WTC11 (cell line): ENCODE results near the gene ALDOB. TPM values are rescaled to one million over a fixed set of nuclear protein-coding genes. Genes with fewer than 3 reads are reported as not detected.

Experiments
- ATAC-seq: fragments of 200-7000 bp; cut with Tn5 transposase; 2 replicates; pipeline ENCODE4 v1.10.0; 2021; ENCODE audit warnings: mild to moderate bottlenecking, moderate library complexity
- CTCF ChIA-PET: fragments of 300-600 bp; sonication (Branson Sonifier 250); formaldehyde crosslinking; loops from one replicate; lab custom pipeline; 2021; ENCODE audit warnings: antibody characterized with exemption; lab: Charles Lee
- POLR2A ChIA-PET: fragments of 350-600 bp; sonication (Branson Sonifier 250); formaldehyde crosslinking; loops from one replicate; lab custom pipeline; 2021; ENCODE audit warnings: antibody characterized with exemption; lab: Charles Lee
- DNase-seq: peaks from one replicate; pipeline ENCODE4 v3.0.0; 2021; ENCODE audit warnings: low spot score
- H3K27ac Mint-ChIP-seq: 2 replicates; pipeline ENCODE4 v1.8.0; 2021; ENCODE audit warnings: mixed read lengths
- H3K27me3 Mint-ChIP-seq: 2 replicates; pipeline ENCODE4 v1.8.0; 2021; ENCODE audit warnings: low read depth, mild to moderate bottlenecking, moderate library complexity, mixed read lengths
- H3K36me3 Mint-ChIP-seq: 2 replicates; pipeline ENCODE4 v1.8.0; 2021; ENCODE audit warnings: mixed read lengths
- H3K4me1 Mint-ChIP-seq: 2 replicates; pipeline ENCODE4 v1.8.0; 2022; ENCODE audit warnings: mixed read lengths
- H3K4me3 Mint-ChIP-seq: 2 replicates; pipeline ENCODE4 v1.8.0; 2021; ENCODE audit warnings: mild to moderate bottlenecking, moderate library complexity, mixed read lengths
- H3K9me3 Mint-ChIP-seq: 2 replicates; pipeline ENCODE4 v1.8.0; 2021; ENCODE audit warnings: mixed read lengths
- AR ChIP-seq: fragments of 250-450 bp; sonication (Bioruptor Pico); IDR thresholded peaks from 2 replicates; pipeline ENCODE4 v1.9.0; 2021; ENCODE audit warnings: mild to moderate bottlenecking
- CBFB ChIP-seq: sonication (generic); formaldehyde crosslinking; IDR thresholded peaks from 2 replicates; pipeline ENCODE4 v1.8.1; 2022; ENCODE audit warnings: mild to moderate bottlenecking, low read depth, missing genetic modification reagents
- CREM ChIP-seq: sonication (generic); formaldehyde crosslinking; IDR thresholded peaks from 2 replicates; pipeline ENCODE4 v1.8.1; 2022; ENCODE audit warnings: mild to moderate bottlenecking, missing genetic modification reagents, moderate library complexity
- GRHL2 ChIP-seq: fragments of 250-450 bp; sonication (Bioruptor Pico); IDR thresholded peaks from 2 replicates; pipeline ENCODE4 v1.8.0; 2022; ENCODE audit warnings: mild to moderate bottlenecking, moderate library complexity; ENCODE audit not compliant: insufficient replicate concordance, severe bottlenecking
- JAZF1 ChIP-seq: fragments of 250-450 bp; sonication (Bioruptor Pico); IDR thresholded peaks from 2 replicates; pipeline ENCODE4 v1.9.0; 2021; ENCODE audit warnings: moderate library complexity, mild to moderate bottlenecking, inconsistent platforms
- MLX ChIP-seq: sonication (generic); formaldehyde crosslinking; IDR thresholded peaks from 2 replicates; pipeline ENCODE4 v1.8.1; 2023; ENCODE audit warnings: mild to moderate bottlenecking, missing genetic modification reagents, moderate library complexity
- NR1H2 ChIP-seq: sonication (generic); formaldehyde crosslinking; IDR thresholded peaks from 2 replicates; pipeline ENCODE4 v1.9.0; 2021; ENCODE audit warnings: mild to moderate bottlenecking, moderate library complexity, missing genetic modification reagents
- NR2C2 ChIP-seq: sonication (generic); formaldehyde crosslinking; IDR thresholded peaks from 2 replicates; pipeline ENCODE4 v1.8.0; 2022; ENCODE audit warnings: mild to moderate bottlenecking, missing genetic modification reagents
- PRRX2 ChIP-seq: fragments of 250-450 bp; sonication (Bioruptor Pico); IDR thresholded peaks from 2 replicates; pipeline ENCODE4 v1.8.0; 2021; ENCODE audit warnings: mild to moderate bottlenecking
- SOX15 ChIP-seq: fragments of 250-450 bp; sonication (Bioruptor Pico); IDR thresholded peaks from 2 replicates; pipeline ENCODE4 v1.9.0; 2021; ENCODE audit warnings: mild to moderate bottlenecking
- SP1 ChIP-seq: sonication (generic); formaldehyde crosslinking; conservative IDR thresholded peaks from 2 replicates; pipeline ENCODE4 v1.8.1; 2022; ENCODE audit warnings: missing genetic modification reagents
- TP53 ChIP-seq: sonication (generic); formaldehyde crosslinking; IDR thresholded peaks from 2 replicates; pipeline ENCODE4 v1.8.1; 2023; ENCODE audit warnings: mild to moderate bottlenecking, missing genetic modification reagents
- ZNF317 ChIP-seq: sonication (generic); formaldehyde crosslinking; IDR thresholded peaks from 2 replicates; pipeline ENCODE4 v1.8.1; 2023; ENCODE audit warnings: low read depth, mild to moderate bottlenecking, moderate library complexity, missing genetic modification reagents, borderline replicate concordance
- total RNA-seq: library from RNA; stranded (reverse); gene quantifications from 3 replicates; pipeline ENCODE4 v1.2.3, GENCODE V29; 2021
- TF ChIP-seq, protein P1 (sequence below): sonication (generic); formaldehyde crosslinking; IDR thresholded peaks from 2 replicates; pipeline ENCODE4 v1.8.1; 2022; ENCODE audit warnings: low read depth, missing genetic modification reagents, borderline replicate concordance
- TF ChIP-seq, protein P2 (sequence below): fragments of 200-600 bp; IDR thresholded peaks from 2 replicates; pipeline ENCODE4 v1.8.0; 2022; ENCODE audit warnings: antibody characterized with exemption
- TF ChIP-seq, protein P3 (sequence below): sonication (generic); formaldehyde crosslinking; conservative IDR thresholded peaks from 2 replicates; pipeline ENCODE4 v1.8.1; 2022; ENCODE audit warnings: mild to moderate bottlenecking, missing genetic modification reagents
- TF ChIP-seq, protein P4 (sequence below): sonication (generic); formaldehyde crosslinking; IDR thresholded peaks from 2 replicates; pipeline ENCODE4 v1.8.1; 2022; ENCODE audit warnings: mild to moderate bottlenecking, moderate library complexity, missing genetic modification reagents
- TF ChIP-seq, protein P5 (sequence below): sonication (generic); formaldehyde crosslinking; IDR thresholded peaks from 2 replicates; pipeline ENCODE4 v1.8.1; 2023; ENCODE audit warnings: mild to moderate bottlenecking, moderate library complexity, missing genetic modification reagents
- TF ChIP-seq, protein P6 (sequence below): sonication (generic); formaldehyde crosslinking; IDR thresholded peaks from 2 replicates; pipeline ENCODE4 v1.8.0; 2023; ENCODE audit warnings: missing genetic modification reagents
- TF ChIP-seq, protein P7 (sequence below): sonication (generic); formaldehyde crosslinking; IDR thresholded peaks from 2 replicates; pipeline ENCODE4 v1.8.1; 2022; ENCODE audit warnings: low read depth, mild to moderate bottlenecking, moderate library complexity, missing genetic modification reagents, borderline replicate concordance

ALDOB gene
- total RNA-seq, 1 experiment from 2014 or later: 0.94 TPM

- TF ChIP-seq JAZF1 (CRISPR knock-in tag) (no peak), TP53 (no peak), CBFB (CRISPR knock-in tag) (no peak), ZNF317 (no peak), SOX15 (CRISPR knock-in tag) (no peak), GRHL2 (CRISPR knock-in tag) (no peak), NR2C2 (no peak), AR (CRISPR knock-in tag) (no peak), MLX (no peak), NR1H2 (CRISPR knock-in tag) (no peak), SP1 (CRISPR knock-in tag) (no peak), CREM (CRISPR knock-in tag) (no peak), PRRX2 (CRISPR knock-in tag) (no peak)
- TF ChIP-seq, protein P1, sequence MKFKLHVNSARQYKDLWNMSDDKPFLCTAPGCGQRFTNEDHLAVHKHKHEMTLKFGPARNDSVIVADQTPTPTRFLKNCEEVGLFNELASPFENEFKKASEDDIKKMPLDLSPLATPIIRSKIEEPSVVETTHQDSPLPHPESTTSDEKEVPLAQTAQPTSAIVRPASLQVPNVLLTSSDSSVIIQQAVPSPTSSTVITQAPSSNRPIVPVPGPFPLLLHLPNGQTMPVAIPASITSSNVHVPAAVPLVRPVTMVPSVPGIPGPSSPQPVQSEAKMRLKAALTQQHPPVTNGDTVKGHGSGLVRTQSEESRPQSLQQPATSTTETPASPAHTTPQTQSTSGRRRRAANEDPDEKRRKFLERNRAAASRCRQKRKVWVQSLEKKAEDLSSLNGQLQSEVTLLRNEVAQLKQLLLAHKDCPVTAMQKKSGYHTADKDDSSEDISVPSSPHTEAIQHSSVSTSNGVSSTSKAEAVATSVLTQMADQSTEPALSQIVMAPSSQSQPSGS: no peak
- TF ChIP-seq, protein P2, sequence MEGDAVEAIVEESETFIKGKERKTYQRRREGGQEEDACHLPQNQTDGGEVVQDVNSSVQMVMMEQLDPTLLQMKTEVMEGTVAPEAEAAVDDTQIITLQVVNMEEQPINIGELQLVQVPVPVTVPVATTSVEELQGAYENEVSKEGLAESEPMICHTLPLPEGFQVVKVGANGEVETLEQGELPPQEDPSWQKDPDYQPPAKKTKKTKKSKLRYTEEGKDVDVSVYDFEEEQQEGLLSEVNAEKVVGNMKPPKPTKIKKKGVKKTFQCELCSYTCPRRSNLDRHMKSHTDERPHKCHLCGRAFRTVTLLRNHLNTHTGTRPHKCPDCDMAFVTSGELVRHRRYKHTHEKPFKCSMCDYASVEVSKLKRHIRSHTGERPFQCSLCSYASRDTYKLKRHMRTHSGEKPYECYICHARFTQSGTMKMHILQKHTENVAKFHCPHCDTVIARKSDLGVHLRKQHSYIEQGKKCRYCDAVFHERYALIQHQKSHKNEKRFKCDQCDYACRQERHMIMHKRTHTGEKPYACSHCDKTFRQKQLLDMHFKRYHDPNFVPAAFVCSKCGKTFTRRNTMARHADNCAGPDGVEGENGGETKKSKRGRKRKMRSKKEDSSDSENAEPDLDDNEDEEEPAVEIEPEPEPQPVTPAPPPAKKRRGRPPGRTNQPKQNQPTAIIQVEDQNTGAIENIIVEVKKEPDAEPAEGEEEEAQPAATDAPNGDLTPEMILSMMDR: no peak
- TF ChIP-seq, protein P3, sequence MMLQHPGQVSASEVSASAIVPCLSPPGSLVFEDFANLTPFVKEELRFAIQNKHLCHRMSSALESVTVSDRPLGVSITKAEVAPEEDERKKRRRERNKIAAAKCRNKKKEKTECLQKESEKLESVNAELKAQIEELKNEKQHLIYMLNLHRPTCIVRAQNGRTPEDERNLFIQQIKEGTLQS (CRISPR knock-in tag): no peak
- TF ChIP-seq, protein P4, sequence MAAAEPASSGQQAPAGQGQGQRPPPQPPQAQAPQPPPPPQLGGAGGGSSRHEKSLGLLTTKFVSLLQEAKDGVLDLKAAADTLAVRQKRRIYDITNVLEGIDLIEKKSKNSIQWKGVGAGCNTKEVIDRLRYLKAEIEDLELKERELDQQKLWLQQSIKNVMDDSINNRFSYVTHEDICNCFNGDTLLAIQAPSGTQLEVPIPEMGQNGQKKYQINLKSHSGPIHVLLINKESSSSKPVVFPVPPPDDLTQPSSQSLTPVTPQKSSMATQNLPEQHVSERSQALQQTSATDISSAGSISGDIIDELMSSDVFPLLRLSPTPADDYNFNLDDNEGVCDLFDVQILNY: no peak
- TF ChIP-seq, protein P5, sequence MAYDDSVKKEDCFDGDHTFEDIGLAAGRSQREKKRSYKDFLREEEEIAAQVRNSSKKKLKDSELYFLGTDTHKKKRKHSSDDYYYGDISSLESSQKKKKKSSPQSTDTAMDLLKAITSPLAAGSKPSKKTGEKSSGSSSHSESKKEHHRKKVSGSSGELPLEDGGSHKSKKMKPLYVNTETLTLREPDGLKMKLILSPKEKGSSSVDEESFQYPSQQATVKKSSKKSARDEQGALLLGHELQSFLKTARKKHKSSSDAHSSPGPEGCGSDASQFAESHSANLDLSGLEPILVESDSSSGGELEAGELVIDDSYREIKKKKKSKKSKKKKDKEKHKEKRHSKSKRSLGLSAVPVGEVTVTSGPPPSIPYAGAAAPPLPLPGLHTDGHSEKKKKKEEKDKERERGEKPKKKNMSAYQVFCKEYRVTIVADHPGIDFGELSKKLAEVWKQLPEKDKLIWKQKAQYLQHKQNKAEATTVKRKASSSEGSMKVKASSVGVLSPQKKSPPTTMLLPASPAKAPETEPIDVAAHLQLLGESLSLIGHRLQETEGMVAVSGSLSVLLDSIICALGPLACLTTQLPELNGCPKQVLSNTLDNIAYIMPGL: no peak
- TF ChIP-seq, protein P6, sequence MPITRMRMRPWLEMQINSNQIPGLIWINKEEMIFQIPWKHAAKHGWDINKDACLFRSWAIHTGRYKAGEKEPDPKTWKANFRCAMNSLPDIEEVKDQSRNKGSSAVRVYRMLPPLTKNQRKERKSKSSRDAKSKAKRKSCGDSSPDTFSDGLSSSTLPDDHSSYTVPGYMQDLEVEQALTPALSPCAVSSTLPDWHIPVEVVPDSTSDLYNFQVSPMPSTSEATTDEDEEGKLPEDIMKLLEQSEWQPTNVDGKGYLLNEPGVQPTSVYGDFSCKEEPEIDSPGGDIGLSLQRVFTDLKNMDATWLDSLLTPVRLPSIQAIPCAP (CRISPR knock-in tag): no peak
- TF ChIP-seq, protein P7, sequence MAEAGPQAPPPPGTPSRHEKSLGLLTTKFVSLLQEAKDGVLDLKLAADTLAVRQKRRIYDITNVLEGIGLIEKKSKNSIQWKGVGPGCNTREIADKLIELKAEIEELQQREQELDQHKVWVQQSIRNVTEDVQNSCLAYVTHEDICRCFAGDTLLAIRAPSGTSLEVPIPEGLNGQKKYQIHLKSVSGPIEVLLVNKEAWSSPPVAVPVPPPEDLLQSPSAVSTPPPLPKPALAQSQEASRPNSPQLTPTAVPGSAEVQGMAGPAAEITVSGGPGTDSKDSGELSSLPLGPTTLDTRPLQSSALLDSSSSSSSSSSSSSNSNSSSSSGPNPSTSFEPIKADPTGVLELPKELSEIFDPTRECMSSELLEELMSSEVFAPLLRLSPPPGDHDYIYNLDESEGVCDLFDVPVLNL (CRISPR knock-in tag): no peak
- TF ChIP-seq, all 79 proteins: peak for 0
- POLR2A ChIA-PET: interaction anchor here (1.5 kb wide), 1 partner anchor 10 kb away, joined by 3 read pairs; no protein-coding TSS in a partner anchor
- DNase-seq: no peak
- no peaks in the 10 kb centered on the region for H3K9me3 Mint-ChIP-seq
- no peak overlapping the region for H3K27ac Mint-ChIP-seq
- no peak overlapping the region for H3K4me3 Mint-ChIP-seq
- H3K4me1 Mint-ChIP-seq: peaks cover 17% of the 10 kb centered on the region
- CTCF ChIA-PET: interaction anchor here (2.0 to 2.1 kb wide), 2 partner anchors 14 to 24 kb away, joined by 5 to 7 read pairs; no protein-coding TSS in a partner anchor
- H3K27me3 Mint-ChIP-seq: no peaks in the 10 kb centered on the region
- H3K36me3 Mint-ChIP-seq: peaks cover 28% of the 10 kb centered on the region
- no peak for ATAC-seq
These were observed 37.3 kb upstream of the ALDOB start for GRCh38 chr9:101472891-101473290.
